Ovary (tissue), 3 donors: ENCODE results near the gene NHLRC4.

Experiments
- EP300 ChIP-seq: sonication (generic); formaldehyde crosslinking; IDR thresholded peaks from one replicate; pipeline ENCODE4 v1.6.1; 2017; ENCODE audit warnings: antibody characterized with exemption
- POLR2A ChIP-seq: fragments of 450-650 bp; IDR thresholded peaks from one replicate; pipeline ENCODE4 v1.6.1; 2017; ENCODE audit warnings: antibody characterized with exemption, mild to moderate bottlenecking, moderate library complexity
- TF ChIP-seq, protein P1 (sequence below), 3 donors: fragments of 450-650 bp in 2 of 3; fragments of 200-600 bp in 1 of 3; IDR thresholded peaks; one replicate each; pipeline versions ENCODE4 v1.5.1 to v1.8.0; 2016 to 2022; ENCODE audit warnings: antibody characterized with exemption in 3 of 3, mild to moderate bottlenecking in 1 of 3
- donor health status: DM: no; HTN: no; CAD: no.

DNA sequence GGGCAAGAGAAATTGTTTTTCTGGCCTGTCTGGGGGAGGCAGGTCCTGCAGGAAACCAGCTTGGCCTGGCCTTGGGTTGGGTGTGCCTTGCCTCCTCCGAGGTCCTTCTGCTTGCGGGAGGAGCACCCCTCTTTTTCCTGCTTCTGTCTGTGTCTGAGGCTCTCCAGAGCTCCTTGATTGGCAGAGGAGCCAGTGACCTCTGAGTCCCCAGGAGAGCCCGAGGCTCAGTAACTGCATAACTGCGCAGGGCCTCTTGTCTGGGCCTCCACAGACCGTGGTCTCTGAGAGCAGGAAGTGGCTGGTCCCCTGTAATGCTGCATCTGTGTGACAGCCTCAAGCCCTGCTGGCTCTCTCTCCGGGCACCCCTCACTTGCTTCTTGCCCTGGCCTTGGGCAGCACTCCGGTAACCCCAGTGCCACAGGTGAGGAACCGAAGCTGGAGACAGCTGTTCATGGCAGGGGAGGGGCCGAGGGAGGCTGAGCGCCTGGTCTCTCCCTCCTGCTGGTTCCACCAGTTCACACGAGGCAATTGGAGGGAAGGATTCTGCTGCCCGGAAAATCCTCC lies 37.7 kb upstream of the NHLRC4 start:
- TF ChIP-seq, protein P1, sequence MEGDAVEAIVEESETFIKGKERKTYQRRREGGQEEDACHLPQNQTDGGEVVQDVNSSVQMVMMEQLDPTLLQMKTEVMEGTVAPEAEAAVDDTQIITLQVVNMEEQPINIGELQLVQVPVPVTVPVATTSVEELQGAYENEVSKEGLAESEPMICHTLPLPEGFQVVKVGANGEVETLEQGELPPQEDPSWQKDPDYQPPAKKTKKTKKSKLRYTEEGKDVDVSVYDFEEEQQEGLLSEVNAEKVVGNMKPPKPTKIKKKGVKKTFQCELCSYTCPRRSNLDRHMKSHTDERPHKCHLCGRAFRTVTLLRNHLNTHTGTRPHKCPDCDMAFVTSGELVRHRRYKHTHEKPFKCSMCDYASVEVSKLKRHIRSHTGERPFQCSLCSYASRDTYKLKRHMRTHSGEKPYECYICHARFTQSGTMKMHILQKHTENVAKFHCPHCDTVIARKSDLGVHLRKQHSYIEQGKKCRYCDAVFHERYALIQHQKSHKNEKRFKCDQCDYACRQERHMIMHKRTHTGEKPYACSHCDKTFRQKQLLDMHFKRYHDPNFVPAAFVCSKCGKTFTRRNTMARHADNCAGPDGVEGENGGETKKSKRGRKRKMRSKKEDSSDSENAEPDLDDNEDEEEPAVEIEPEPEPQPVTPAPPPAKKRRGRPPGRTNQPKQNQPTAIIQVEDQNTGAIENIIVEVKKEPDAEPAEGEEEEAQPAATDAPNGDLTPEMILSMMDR (IDR thresholded peaks at IDR 0.05): no peak
- TF ChIP-seq POLR2A: no peak
- TF ChIP-seq EP300: no peak
